Left renal cortex interstitium (tissue), 4 donors: ENCODE measurements around the gene S100A8. TPM values are rescaled to one million over a fixed set of nuclear protein-coding genes. Genes with fewer than 3 reads are reported as not detected.
"Not testable (repeated sequence)": the region's sequence is repeated elsewhere in the genome, so short reads cannot be mapped to it uniquely, and the experiment has no call there.

ENCODE experiments used
- DNase-seq, 4 donors: peaks; one replicate each; pipeline ENCODE4 v3.0.0-alpha.2; 2013; ENCODE audit warnings: low read depth in 4 of 4, low spot score in 2 of 4, missing footprints in 1 of 4
- polyA plus RNA-seq, 4 donors: library from polyadenylated mRNA; unstranded; fragments of 120-200 nt; gene quantifications; one replicate each; pipeline ENCODE4 v1.2.1, GENCODE V29; 2013; ENCODE audit not compliant: insufficient read length in 4 of 4

The S100A8 gene
- polyA plus RNA-seq, 4 donors = 4.4 to 15.1 (median 12.9) TPM

DNA sequence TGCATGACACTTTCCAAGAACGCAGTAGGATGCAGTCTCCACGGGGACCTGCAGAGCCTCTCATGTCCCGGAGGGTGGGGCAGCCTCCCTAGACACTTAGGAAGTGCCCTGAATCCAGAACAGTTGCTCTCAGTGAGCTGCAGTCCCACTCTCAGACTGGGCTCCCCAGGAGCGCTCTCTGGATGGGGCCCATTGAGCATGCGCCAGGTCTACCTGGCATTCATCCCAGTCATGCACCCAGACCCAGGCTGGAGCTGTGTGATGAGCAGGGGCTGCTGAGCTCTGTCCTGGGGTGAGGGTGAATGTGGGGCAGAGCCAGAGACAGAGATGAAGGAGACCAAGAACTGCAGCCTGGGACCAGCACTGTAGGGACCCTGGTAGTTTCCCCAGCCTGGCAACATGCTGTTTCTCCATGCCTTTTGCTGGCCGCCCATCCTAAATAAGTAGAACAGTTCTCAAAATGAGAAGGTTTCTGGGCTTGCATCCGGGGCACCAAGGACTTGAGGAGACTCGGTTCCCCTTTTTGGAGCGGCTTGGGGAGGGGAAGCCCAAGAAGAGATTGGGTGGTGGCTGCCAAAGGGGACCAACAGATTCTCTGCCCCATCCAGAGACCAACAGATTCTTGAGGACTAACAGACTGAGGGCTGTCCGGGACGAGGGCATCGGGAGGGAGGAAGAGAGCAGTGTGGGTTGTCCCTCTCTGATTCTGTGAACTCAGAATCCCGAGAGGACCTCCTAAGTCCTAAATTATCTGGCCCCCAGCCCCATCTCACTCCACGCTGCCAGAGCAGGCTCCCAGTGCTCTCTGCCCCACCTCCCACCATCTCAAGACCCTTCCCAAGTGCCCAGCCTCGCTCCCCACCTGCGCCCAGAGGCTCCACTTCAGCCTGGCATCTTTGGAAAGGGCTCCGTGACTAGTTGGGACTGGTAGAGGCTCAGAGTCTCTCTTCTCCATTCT, 41.2 kb downstream of the S100A8 start:
- DNase-seq = no peak

DNA sequence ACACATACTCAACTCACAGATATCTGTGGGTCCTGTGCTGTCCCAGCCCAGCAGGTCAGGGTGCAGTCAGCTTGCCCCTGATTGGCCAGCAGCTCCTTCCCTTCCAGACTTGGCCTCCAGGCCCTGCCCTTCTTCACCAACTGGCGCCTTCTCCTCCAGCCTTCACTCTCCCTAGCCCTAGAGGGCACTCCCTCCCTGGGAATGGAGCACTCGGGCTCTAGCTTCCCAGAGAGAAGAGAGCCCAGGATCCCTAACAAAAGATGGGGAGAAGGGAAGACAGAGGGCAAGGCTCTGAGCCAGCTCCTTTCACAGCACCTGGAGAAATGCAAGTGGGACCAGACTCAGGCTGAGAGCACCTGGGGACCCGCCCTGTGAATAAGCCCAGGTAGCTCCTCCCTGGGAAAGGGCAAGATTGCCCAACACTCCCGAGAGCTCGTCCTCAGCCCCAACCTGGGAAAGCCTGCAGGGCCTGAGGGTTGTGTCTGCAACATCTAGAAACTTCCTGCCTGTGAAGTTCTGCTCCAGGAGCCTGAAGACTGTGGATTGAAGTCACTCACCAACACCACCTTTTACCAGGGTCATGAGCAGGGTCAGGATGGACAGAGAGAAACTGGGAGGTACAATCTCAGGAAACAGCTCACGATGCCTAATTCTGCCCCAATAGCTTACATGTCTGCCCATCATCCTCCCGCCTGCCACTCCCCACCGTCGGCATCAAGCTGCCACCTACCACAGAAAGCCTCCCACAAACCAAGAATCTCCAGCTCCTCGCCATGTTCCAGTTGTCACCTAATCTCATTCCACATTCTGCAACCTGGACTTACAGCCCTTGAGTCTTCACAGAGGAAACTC, 42.1 kb downstream of the S100A8 start, which contains the start of gene PGLYRP4:
Gene PGLYRP4 (minus strand): TSS at position 331 of the 852 bp plus-strand sequence. CDS start 909 bp downstream, outside the sequence.
- DNase-seq = no peak

DNA sequence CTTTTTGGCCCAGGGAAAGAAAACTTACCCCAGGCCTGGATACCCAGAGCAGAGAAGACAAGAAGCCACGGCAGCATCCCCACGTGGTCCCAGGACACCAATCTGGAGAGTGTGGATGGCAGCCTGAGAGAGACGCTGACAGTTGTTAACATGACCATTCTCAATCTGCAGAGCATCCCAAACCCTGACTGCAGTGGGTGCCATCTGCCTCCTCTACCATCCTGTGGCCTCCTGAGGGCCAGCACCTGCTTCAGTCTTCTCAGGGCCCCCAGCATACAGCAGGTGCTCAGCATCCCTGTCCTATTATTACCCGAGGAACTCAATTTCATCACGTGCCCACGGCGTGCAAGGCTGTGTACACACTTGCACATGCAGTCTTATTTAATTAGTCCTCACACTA, 43.0 kb downstream of the S100A8 start:
- DNase-seq = no peak

DNA sequence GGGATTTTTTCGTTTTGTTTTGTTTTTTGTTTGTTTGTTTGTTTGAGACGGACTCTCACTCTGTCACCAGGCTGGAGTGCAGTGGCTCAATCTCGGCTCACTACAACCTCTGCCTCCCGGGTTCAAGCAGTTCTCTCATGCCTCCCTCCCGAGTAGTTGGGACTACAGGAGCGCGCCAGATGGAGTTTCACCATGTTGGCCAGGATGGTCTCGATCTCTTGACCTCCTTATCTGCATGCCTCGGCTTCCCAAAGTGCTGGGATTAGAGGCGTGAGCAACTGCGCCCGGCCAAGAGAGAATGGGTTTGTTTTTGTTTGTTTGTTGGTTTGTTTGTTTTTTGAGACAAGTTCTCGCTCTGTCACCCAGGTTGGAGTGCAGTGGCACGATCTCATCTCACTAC, 43.8 kb downstream of the S100A8 start:
- DNase-seq = not testable (repeated sequence)

DNA sequence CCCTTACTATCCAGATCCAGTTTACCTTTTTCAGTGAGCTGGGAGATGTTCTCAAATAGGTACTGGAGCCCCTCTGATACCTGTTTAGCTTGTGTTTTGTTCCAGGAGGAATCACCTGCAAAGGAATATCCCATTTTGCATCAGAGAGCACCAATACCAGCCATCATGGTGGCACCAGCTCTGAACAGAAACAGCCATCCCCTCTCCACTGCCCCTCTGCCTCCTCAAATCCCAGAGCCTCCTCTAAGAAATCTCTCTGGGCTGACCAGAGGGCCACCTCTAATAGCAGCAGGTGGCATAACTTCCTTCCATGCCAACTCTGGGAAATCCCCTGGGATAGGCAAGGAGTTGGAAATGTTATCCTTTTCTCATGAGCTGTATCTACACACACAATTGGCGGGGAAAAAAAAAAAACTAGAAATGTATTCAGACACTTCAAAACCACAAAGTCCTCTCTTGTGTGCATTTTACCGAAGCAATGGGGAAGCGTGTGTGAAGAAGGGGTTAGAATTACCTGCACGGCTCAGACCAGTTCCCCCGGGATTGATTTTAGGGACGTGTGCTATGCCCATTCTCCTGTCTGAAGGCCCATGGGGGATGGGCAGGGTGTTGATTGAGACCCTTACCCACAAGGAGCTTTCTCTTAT, 44.7 kb downstream of the S100A8 start:
- DNase-seq = no peak

DNA sequence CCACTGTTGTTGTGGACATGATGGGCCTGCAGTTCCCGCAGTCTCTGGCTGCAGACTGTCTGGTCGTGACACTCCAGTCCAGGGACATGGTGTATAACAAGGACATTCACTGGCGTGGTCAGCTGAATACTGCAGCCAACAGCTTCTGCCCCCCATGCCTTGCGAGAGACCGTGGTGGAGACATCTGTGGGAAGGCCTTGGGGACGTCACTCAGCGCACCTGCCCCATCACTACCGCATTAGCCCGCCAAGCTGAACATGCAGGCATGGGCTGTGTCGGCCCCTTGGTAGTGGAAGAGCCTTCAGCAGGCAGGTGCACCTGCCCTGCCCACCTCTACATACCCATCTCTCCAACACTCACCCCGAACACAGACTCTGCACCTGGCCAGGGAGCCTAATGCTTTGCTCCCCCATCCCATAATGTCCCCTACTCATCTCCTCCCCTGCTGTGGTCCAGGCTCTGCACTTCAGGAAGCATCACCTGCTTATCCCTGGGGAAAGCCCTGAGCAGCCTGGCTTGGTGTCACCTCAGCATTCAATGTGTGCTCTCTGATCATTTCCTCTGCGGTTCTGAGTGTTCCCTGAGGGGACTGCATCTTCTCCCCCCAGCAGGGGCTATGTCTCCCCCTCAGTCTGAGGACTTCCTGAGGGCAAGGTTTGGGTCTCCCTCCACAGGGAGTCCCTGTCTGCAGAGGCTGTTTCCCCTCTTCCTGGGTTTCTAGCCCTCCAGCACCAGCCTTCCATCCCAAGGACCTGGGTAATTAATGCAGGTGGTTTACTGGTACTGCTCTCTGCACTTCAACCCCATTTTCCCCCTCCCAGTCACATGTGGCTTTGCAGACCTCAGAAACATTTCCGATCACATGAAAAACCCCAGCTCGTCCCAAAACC, 45.4 kb downstream of the S100A8 start:
- DNase-seq = no peak

DNA sequence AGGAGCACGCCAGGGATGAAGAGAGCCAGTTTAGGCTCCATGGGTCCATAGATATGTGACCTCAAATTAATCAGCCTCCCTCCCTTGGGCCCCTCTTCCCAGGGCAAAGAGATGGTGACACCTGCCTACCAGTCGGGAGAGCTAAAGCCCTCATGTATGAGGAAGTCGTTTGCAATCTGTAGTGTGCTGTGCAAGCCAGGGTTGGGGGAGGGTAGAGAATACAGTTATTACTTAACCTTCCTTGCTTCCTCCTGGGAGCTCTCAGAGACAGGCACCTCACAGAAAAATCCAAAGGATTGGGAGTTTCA, 46.2 kb downstream of the S100A8 start:
- DNase-seq = no peak

DNA sequence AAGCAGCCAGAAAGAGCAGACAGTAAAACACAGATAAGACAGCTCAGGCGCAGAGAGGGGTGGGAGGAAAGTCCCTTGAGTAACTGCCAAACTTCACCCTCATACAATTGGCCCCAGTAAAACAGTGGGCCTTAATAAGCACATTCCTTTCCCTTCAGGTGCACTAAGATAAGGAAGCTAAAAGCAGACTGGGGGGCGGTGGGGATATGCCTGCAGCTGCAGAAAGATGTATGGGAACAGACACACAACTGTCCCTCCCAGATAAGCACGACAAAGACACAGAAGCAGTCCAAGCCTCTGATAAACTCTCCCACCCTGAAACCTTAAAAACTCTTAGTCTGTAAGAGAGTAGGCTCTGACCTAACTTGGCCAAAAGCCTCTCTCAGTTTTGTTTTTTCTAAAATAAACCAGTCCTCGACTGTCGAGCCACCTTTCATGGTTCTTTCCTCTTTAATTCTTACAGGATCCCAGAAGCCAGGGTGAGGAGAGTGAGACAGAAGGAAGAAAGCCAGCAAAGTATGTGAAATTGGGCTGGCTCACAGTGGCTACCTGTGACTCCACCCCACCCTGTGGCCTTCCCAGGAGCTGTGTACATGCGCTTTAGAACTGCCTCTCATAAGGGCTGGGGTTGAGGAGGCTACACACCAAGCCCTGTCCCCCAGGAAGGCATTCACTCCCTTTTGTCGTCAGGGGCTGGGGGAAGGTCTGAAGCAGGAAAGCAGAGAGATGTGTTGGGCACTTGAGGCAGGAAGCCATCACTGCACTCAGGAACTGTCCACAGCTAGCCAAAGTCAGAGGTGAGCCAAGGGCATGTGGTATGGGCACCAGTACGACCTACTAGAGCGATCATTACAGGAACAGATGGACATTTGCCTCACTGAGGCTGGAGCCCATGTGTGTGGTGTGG, 46.8 kb downstream of the S100A8 start:
- DNase-seq = no peak

DNA sequence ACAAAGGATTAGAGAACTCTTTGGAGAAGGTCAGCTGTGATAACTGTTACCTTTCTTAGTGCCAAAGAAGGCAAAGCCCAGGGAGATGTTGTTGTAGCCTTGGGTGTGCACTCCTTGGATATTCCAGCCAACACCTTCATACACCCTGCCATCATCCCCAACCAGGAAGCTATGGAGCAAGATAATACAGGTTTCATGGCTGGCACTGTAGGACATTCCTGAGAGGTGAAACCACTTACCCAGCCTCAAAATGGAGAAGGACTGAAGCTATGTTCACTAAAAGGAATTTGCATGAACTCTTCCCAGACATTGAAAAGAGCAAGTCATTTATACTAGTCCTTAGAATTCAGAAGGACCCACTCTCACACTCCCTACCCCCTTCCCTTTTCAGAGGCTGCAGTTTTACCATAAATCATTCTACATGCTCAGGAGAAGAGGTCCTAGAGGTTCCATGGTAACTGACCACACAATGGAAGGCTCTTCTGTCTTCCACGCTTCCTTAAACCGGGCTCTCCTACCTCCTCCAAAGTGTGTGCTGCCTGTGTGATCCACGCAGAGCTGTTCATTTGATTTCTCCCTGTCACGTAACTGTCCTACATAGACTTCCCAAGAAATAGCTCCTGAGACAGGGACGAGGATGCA, 47.7 kb downstream of the S100A8 start:
- no peak for DNase-seq

DNA sequence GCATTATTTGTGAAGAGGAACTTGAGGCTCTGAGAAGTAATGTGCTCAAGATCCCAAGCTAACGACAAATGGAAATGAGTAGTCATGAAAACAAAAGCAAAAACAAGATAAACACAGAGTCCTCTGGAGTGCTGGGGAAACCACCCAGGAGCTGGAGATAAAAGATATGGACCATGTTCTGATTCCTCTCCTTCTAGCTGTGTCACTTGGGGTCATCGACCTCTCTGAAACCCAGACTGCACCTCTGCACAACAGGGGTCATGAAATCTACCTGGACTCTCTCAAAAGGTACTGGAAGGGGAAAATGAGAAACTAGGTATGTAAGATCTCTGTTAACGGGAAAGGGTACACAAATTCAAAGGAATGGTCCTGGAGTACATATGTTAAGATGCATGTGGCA, 48.7 kb downstream of the S100A8 start:
- DNase-seq = no peak

DNA sequence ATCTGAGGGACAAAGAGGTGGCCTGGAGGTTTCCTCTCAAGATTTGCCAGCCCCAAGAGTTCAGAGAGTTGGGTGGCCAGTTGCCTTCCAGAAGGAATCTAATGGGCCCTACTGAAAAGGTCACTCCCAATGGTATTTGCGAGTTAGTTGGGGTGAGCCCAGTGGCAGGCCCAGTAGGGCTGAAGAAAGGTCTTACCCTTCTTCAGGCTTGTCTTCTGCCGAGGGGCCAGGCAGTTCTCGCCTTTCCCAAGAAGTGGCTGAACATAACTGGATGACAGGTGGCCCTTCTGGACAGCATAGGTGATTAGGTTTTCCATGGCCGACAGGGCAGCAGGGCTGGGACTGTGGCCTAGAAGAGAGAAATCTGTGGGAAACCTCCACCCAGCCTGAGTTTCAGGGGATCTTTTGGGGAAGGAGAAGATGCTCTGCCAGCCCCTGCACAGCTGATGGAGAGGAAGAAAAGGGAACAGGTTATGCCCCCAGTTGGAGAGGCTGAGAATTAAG, 49.4 kb downstream of the S100A8 start:
- DNase-seq = no peak

DNA sequence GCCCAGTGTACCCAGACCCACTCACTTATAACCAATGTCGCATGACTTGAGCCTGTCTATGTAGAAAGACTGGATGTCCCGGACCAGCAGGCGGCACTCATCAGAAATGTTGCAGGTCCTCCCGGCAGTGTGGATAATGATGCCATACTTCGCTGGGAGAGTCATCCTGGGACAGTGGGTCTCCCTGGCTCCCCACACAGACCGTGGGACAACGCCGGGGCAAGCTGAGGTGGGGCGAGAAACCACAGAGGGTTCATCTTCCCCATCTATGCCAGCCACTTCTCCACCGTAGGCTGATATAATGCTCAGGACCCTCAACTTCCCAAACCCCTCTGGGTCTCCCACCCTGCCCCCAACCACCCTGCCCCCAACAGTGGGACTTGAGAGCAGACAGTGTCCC, 50.5 kb downstream of the S100A8 start:
- DNase-seq = no peak

Other genes starting within 250 kb of the S100A8 start
- gene SPRR2G, start 240.2 kb downstream of the S100A8 start, polyA plus RNA-seq = not detected
- not detected for gene LELP1, start 187.6 kb downstream of the S100A8 start, polyA plus RNA-seq
- not detected for gene PRR9, start 173.5 kb downstream of the S100A8 start, polyA plus RNA-seq
- gene LORICRIN, start 131.4 kb downstream of the S100A8 start, polyA plus RNA-seq = not detected
- not detected for gene PGLYRP3, start 78.1 kb downstream of the S100A8 start, polyA plus RNA-seq
- gene PGLYRP4, start 42.2 kb downstream of the S100A8 start, polyA plus RNA-seq = not detected
- 10 to 100 TPM in 3 of 4 donors, 1 to 10 TPM in 1; 7.7 to 25.8 (median 17.0) TPM for gene S100A9, start 33.2 kb downstream of the S100A8 start, polyA plus RNA-seq
- 1 to 10 TPM in 3 of 4 donors, under 1 TPM in 1; 0.35 to 3.9 (median 2.1) TPM for gene S100A12, start 15.5 kb downstream of the S100A8 start, polyA plus RNA-seq
- gene S100A7A, start 25.4 kb upstream of the S100A8 start, polyA plus RNA-seq = not detected
- gene S100A7, start 69.6 kb upstream of the S100A8 start, polyA plus RNA-seq = under 1 TPM in 3 of 4 donors, not detected in 1; 0.32 to 0.87 (median 0.55) TPM
- gene S100A6, start 144.9 kb upstream of the S100A8 start, polyA plus RNA-seq = 100 to 1,000 TPM; 184 to 308 (median 260) TPM
- 1 to 10 TPM in 2 of 4 donors, under 1 TPM in 2; 0.76 to 1.3 (median 1.1) TPM for gene S100A5, start 149.9 kb upstream of the S100A8 start, polyA plus RNA-seq
- gene S100A4, start 154.7 kb upstream of the S100A8 start, polyA plus RNA-seq = 10 to 100 TPM; 32.3 to 55.5 (median 47.8) TPM
- under 1 TPM in 3 of 4 donors, not detected in 1; 0.46 to 0.52 (median 0.47) TPM for gene S100A3, start 158.2 kb upstream of the S100A8 start, polyA plus RNA-seq
- gene S100A2, start 174.8 kb upstream of the S100A8 start, polyA plus RNA-seq = 1 to 10 TPM; 6.0 to 9.8 (median 8.9) TPM
- gene S100A16, start 222.1 kb upstream of the S100A8 start, polyA plus RNA-seq = 100 to 1,000 TPM in 3 of 4 donors, 10 to 100 TPM in 1; 94.1 to 126 (median 109) TPM
- gene S100A14, start 225.3 kb upstream of the S100A8 start, polyA plus RNA-seq = 10 to 100 TPM; 16.6 to 27.0 (median 22.6) TPM
- 100 to 1,000 TPM; 133 to 184 (median 160) TPM for gene S100A13, start 236.4 kb upstream of the S100A8 start, polyA plus RNA-seq
- 10 to 100 TPM; 20.3 to 36.3 (median 23.9) TPM for gene S100A1, start 237.4 kb upstream of the S100A8 start, polyA plus RNA-seq
- 100 to 1,000 TPM; 116 to 159 (median 133) TPM for gene CHTOP, start 243.0 kb upstream of the S100A8 start, polyA plus RNA-seq